GM23338 (cell line): Measurements from ENCODE around the gene C1orf74.

ENCODE experiments used
- EZH2 ChIP-seq: fragments of 200-600 bp; sonication (generic); IDR thresholded peaks from one replicate; pipeline ENCODE4 v1.8.0; 2017; ENCODE audit warnings: antibody characterized with exemption, mild to moderate bottlenecking, low read depth; ENCODE audit not compliant: unreplicated experiment
- EZH2phosphoT487 ChIP-seq: fragments of 200-600 bp; sonication (generic); IDR thresholded peaks from one replicate; pipeline ENCODE4 v1.8.1; 2018; ENCODE audit warnings: antibody characterized with exemption; ENCODE audit not compliant: unreplicated experiment
- JUNB ChIP-seq: IDR thresholded peaks from one replicate; pipeline ENCODE4 v1.6.1; 2016; ENCODE audit warnings: antibody characterized with exemption; ENCODE audit not compliant: unreplicated experiment
- POLR2AphosphoS5 ChIP-seq: IDR thresholded peaks from 2 replicates; pipeline ENCODE4 v1.6.1; 2016; ENCODE audit warnings: antibody characterized with exemption, low read depth
- REST ChIP-seq: IDR thresholded peaks from one replicate; pipeline ENCODE4 v1.6.1; 2018; ENCODE audit warnings: antibody characterized with exemption; ENCODE audit not compliant: unreplicated experiment
- ZNF331 ChIP-seq: fragments of 250-450 bp; sonication (Bioruptor Pico); IDR thresholded peaks from 2 replicates; pipeline ENCODE4 v1.5.0; 2020; ENCODE audit warnings: low read depth, mild to moderate bottlenecking, moderate library complexity
- TF ChIP-seq, protein P1 (sequence below), 2 experiments: fragments of 200-600 bp in 1 of 2; sonication (generic) in 1 of 2; conservative IDR thresholded peaks; 2 replicates each; pipeline versions ENCODE4 v1.5.1 to v1.6.1; 2016 to 2017; ENCODE audit warnings: antibody characterized with exemption in 2 of 2, low read depth in 2 of 2, mild to moderate bottlenecking in 2 of 2, moderate library complexity in 1 of 2

DNA sequence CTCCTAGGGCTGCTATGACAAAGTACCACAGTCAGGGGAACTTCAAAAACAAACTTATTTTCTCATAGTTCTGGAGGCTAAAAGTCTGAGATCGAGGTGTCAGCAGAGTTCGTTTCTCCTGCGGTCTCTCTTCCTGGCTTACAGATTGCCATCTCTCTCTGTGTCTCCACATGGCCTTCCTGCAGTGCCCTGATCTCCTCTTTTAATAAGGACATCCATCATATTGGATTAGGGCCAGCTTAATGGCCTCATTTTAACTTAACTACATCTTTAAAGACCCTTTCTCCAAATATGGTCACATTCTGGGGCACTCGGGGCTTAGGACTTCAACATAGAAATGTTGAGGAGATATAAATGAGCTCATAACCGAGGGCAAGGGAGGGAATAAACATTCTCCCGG, 12.2 kb downstream of the C1orf74 start:
- TF ChIP-seq, protein P1, sequence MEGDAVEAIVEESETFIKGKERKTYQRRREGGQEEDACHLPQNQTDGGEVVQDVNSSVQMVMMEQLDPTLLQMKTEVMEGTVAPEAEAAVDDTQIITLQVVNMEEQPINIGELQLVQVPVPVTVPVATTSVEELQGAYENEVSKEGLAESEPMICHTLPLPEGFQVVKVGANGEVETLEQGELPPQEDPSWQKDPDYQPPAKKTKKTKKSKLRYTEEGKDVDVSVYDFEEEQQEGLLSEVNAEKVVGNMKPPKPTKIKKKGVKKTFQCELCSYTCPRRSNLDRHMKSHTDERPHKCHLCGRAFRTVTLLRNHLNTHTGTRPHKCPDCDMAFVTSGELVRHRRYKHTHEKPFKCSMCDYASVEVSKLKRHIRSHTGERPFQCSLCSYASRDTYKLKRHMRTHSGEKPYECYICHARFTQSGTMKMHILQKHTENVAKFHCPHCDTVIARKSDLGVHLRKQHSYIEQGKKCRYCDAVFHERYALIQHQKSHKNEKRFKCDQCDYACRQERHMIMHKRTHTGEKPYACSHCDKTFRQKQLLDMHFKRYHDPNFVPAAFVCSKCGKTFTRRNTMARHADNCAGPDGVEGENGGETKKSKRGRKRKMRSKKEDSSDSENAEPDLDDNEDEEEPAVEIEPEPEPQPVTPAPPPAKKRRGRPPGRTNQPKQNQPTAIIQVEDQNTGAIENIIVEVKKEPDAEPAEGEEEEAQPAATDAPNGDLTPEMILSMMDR (conservative IDR thresholded peaks at IDR 0.05; ENCODE audit: low read depth in 2 of 2) = no peak
- no peak for TF ChIP-seq POLR2AphosphoS5
- no peak for TF ChIP-seq EZH2
- TF ChIP-seq EZH2phosphoT487 = no peak
- TF ChIP-seq REST = no peak
- TF ChIP-seq ZNF331 (CRISPR knock-in tag) = no peak
- no peak for TF ChIP-seq JUNB
